Upper lobe of right lung (tissue), 1 donor: ENCODE data around the gene VIM. TPM values are rescaled to one million over a fixed set of nuclear protein-coding genes. Genes with fewer than 3 reads are reported as not detected.

Experiments used
- ATAC-seq: fragments of 200-7000 bp; cut with Tn5 transposase; one replicate; pipeline ENCODE4 v1.9.1; 2020; ENCODE audit warnings: mild to moderate bottlenecking, moderate library complexity
- DNase-seq: peaks from one replicate; pipeline ENCODE4 v3.0.0-alpha.2; 2020
- H3K27ac ChIP-seq: fragments of 200-600 bp; one replicate; pipeline ENCODE4 v1.8.0; 2022
- H3K27me3 ChIP-seq: fragments of 200-600 bp; one replicate; pipeline ENCODE4 v1.8.0; 2022; ENCODE audit warnings: mild to moderate bottlenecking
- H3K36me3 ChIP-seq: fragments of 200-600 bp; one replicate; pipeline ENCODE4 v1.8.0; 2022
- H3K4me1 ChIP-seq: fragments of 200-600 bp; one replicate; pipeline ENCODE4 v1.8.0; 2022
- H3K4me3 ChIP-seq: fragments of 200-600 bp; one replicate; pipeline ENCODE4 v1.8.0; 2022; ENCODE audit warnings: mild to moderate bottlenecking
- H3K9me3 ChIP-seq: fragments of 200-600 bp; one replicate; pipeline ENCODE4 v1.8.0; 2022
- CTCF ChIP-seq: fragments of 200-600 bp; IDR thresholded peaks from one replicate; pipeline ENCODE4 v1.8.0; 2022; ENCODE audit warnings: antibody characterized with exemption
- intact Hi-C: fragments of 100-400 bp; cut with DNase I; formaldehyde crosslinking; loops from one replicate; pipeline ENCODE4 v1.11.0; 2022
- total RNA-seq: library from RNA; stranded (reverse); fragmentation: NEBNext Ultra II Directional; extraction: Animal tissue kit (Norgen Biotek cat#: 25700); gene quantifications from one replicate; pipeline ENCODE4 v1.2.1, GENCODE V29; 2021
- donor health status: DM: no; HTN: yes; CAD: no; lungs with severe emphysema.

VIM gene
- total RNA-seq, 1 donor from 2014 or later, result 1,272 TPM

DNA sequence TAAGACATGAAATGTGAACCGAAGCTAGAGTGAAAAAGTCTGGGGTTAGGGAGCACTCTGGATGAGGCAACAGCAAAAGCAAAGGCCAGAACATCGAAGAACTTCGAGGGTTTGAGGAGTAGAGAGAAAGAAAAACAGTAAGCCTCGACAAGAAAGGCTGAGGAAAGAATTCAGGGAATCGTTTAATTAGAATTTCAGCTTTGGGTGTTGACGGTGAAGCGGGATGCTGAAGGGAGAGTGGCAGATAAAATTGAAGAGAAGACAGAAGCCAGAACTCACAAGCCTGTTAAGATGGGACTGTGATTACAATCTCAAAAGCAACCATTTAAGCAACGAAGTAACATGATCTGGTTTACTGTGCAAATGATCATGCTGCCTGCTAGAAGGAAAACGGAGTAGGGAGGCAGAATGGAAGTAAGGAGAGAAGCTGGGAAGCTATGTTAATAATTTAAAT is 28.7 kb upstream of the VIM start:
- Histone ChIP-seq H3K4me1 (peaks cover 11% of the 10 kb centered on the region), H3K27me3 (no peaks in the 10 kb centered on the region), H3K36me3 (no peaks in the 10 kb centered on the region), H3K27ac (peak overlapping the region; percentile 96), H3K9me3 (no peaks in the 10 kb centered on the region), H3K4me3 (peak overlapping the region; percentile 65)
- DNase-seq (no peak), ATAC-seq (no peak)
- intact Hi-C loops, result no loop called here
- no peak for TF ChIP-seq CTCF

DNA sequence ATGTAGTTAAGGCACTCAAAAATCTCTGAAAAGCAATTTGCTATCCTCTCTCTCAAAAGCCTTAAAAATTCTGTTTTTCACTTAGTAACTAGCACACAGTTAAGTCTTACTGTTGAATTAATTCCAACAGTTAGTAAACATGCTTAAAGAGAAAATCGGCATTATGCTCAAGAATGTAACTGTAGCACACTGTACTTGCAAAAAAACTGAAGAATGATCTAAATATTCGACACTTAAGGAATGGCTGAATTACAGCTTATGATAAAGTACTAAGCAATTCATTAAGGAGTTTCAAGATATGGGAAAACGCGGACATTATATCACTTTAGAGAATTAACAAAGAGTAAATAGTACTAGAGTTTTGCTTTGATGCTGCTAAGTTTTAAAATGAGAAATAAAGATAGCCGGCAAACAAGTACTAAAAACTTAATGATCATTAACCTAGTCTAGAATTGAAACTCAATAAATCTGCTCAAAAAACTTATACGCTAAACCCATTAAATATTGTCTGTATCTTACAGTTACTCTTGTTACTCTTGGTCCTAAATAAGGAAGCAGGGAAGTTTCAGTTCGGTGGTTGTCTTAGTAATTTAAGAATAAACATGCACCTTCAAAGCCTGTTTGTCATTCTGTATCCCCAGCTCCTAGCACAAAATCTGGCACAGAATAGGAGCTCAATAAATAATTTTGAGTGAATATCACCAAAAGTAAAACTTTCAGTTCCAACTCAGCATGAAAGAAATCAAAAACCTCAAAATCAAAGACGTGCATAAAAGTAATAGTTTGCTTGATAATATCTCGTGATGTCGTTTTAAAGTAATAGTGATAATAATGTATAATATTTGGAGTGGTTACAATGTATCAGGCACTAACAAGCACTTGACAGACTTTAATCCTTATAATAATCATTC is 27.8 kb upstream of the VIM start:
- DNase-seq (no peak), ATAC-seq (no peak)
- Histone ChIP-seq H3K27me3 (no peaks in the 10 kb centered on the region), H3K9me3 (no peaks in the 10 kb centered on the region), H3K27ac (peak overlapping the region; percentile 96), H3K4me1 (peaks cover 11% of the 10 kb centered on the region), H3K36me3 (no peaks in the 10 kb centered on the region), H3K4me3 (peak overlapping the region; percentile 65)
- intact Hi-C loops, result no loop called here
- TF ChIP-seq CTCF, result no peak

DNA sequence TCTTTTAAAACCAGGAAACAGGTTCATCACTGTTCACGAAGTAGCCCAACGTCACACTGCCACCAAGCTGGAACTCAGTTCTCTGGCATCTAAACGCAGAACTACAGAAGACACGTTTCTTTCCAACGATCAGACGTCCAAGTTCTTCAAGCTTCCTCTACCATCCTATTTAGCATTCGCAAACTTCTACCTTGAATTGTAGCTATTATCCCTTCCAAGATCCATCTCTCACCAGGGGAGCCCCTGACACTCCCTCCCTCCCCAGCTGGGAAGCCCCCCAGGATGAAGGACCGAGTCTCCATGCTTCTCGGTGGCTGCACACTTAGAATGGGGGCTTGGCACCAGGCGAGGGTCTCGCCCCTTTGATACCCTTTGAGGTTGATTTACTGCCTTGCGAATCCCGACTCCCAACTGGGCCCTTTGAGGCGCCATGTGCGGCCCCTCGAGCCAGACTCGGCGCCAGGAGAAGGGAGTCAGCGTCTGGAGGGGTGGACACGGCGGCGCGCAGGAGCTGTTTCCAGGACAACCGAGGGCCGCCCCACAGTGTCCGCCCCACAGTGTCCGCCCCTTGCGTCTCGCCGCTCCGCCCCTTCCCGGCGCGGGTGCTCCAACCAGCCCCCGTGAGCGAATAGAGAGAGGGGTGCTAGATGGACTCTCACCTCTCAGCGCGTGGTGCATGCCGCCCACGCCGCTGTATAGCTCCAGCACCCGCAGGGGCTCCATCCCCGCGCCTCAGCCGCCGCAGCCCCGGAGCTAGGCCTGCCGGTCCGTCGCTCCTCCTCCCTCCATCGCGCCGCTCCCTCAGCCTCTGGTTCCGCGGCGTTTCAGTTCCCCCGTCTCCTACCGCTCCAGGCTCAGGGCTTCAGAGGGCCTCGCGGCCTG is 26.9 kb upstream of the VIM start, which contains the start of gene TRDMT1:
TRDMT1 (minus strand) TSS at position 761 of the 882 bp plus-strand sequence; CDS start at position 723, 38 bp downstream.
- intact Hi-C loops, result no loop called here
- peak; percentile 99 for ATAC-seq

DNA sequence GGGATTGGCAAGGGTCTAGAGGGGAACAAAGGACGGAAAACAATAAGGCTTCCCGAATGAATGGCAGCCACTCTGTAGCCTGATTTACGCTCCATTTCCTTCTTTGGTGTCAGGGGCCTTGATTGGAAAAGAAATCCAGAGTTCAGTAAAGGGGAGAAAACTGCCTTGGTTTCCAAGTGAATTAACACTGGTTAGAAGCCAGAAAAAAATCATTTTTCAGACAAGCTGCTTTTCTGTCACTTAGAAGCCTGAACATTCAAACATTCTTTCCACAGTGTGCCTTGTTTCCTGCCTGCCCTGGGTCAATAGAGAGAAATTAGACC is 26.3 kb upstream of the VIM start:
- Histone ChIP-seq H3K27me3 (no peaks in the 10 kb centered on the region), H3K4me1 (peaks cover 11% of the 10 kb centered on the region), H3K4me3 (peak overlapping the region; percentile 65), H3K9me3 (no peaks in the 10 kb centered on the region), H3K27ac (peak overlapping the region; percentile 96), H3K36me3 (no peaks in the 10 kb centered on the region)
- no peak for TF ChIP-seq CTCF
- intact Hi-C loops, result no loop called here
- ATAC-seq (no peak), DNase-seq (no peak)

More for the DNA sequence above, 26.9 kb upstream of the VIM start, which contains the start of gene TRDMT1:
- no peak for TF ChIP-seq CTCF
- no peaks in the 10 kb centered on the region for H3K36me3 ChIP-seq
- H3K9me3 ChIP-seq, result no peaks in the 10 kb centered on the region
- peak; percentile 94 for DNase-seq
- peak within 1 kb of the TSS; percentile 65 for H3K4me3 ChIP-seq
- H3K27ac ChIP-seq, result peak within 1 kb of the TSS; percentile 96
- peaks cover 11% of the 10 kb centered on the region for H3K4me1 ChIP-seq
- no peaks in the 10 kb centered on the region for H3K27me3 ChIP-seq

GRCh38 chr10:17202506-17202905 is 25.5 kb upstream of the VIM start:
- H3K4me3 ChIP-seq, result no peak overlapping the region
- no peak overlapping the region for H3K27ac ChIP-seq
- peaks cover 11% of the 10 kb centered on the region for H3K4me1 ChIP-seq
- TF ChIP-seq CTCF, result no peak
- no peaks in the 10 kb centered on the region for H3K36me3 ChIP-seq
- intact Hi-C loops, result no loop called here
- no peaks in the 10 kb centered on the region for H3K9me3 ChIP-seq
- H3K27me3 ChIP-seq, result no peaks in the 10 kb centered on the region
- DNase-seq (no peak), ATAC-seq (no peak)
